Hematopoietic multipotent progenitor cell treated with erythropoietin and hydrocortisone succinate and interleukin-3 and kit ligand, for 17 days (in vitro differentiated cells): ENCODE measurements around the gene PADI1.

ENCODE experiments used
- DNase-seq: peaks from one replicate; pipeline ENCODE4 v3.0.0-alpha.2; 2015; ENCODE audit warnings: low spot score

Gene PADI1

GRCh38 chr1:17183388-17184160 is 21.4 kb upstream of the PADI1 start:
- no peak for DNase-seq

GRCh38 chr1:17184161-17184665 is 20.7 kb upstream of the PADI1 start:
- DNase-seq = no peak

GRCh38 chr1:17184822-17185484 is 20.0 kb upstream of the PADI1 start:
- DNase-seq = no peak

- no peak for DNase-seq
Measured at GRCh38 chr1:17185485-17185860, 19.5 kb upstream of the PADI1 start.

- DNase-seq = no peak
Measured at GRCh38 chr1:17186216-17186909, 18.6 kb upstream of the PADI1 start.

- no peak for DNase-seq
Measured at GRCh38 chr1:17187051-17187450, 17.9 kb upstream of the PADI1 start.

GRCh38 chr1:17188217-17188616 is 16.7 kb upstream of the PADI1 start:
- no peak for DNase-seq

GRCh38 chr1:17188889-17189631 is 15.9 kb upstream of the PADI1 start:
- no peak for DNase-seq

GRCh38 chr1:17189632-17189990 is 15.3 kb upstream of the PADI1 start:
- no peak for DNase-seq

- DNase-seq = no peak
Measured at GRCh38 chr1:17190010-17190995, 14.6 kb upstream of the PADI1 start.

GRCh38 chr1:17191990-17192242 is 13.0 kb upstream of the PADI1 start:
- no peak for DNase-seq

- no peak for DNase-seq
Measured at GRCh38 chr1:17192394-17193221, 12.3 kb upstream of the PADI1 start.

- no peak for DNase-seq
Measured at GRCh38 chr1:17193222-17194132, 11.5 kb upstream of the PADI1 start.

GRCh38 chr1:17194133-17194475 is 10.8 kb upstream of the PADI1 start:
- no peak for DNase-seq

GRCh38 chr1:17194615-17195528 is 10.1 kb upstream of the PADI1 start:
- DNase-seq = no peak

- DNase-seq = no peak
Measured at GRCh38 chr1:17195731-17196130, 9.2 kb upstream of the PADI1 start.

GRCh38 chr1:17196496-17197185 is 8.3 kb upstream of the PADI1 start:
- DNase-seq = no peak

- DNase-seq = no peak
Measured at GRCh38 chr1:17197696-17198095, 7.2 kb upstream of the PADI1 start.
